Muscle layer of duodenum (tissue), 2 donors: ENCODE results near the gene LMTK3.
"Not testable (repeated sequence)": the region's sequence is repeated elsewhere in the genome, so short reads cannot be mapped to it uniquely, and the experiment has no call there.

ENCODE experiments used
- H3K27ac ChIP-seq: one replicate; pipeline ENCODE4 v1.7.0; 2013; ENCODE audit warnings: mild to moderate bottlenecking, low read length
- H3K27me3 ChIP-seq: one replicate; pipeline ENCODE4 v1.7.0; 2013; ENCODE audit warnings: low read depth, mild to moderate bottlenecking, control low read depth, low read length
- H3K36me3 ChIP-seq, 2 donors: one replicate each; pipeline ENCODE4 v1.7.0; 2013; ENCODE audit warnings: low read length in 2 of 2, control low read depth in 1 of 2, mild to moderate bottlenecking in 1 of 2; ENCODE audit not compliant: insufficient read depth in 2 of 2, control insufficient read depth in 1 of 2
- H3K4me1 ChIP-seq, 2 donors: one replicate each; pipeline ENCODE4 v1.7.0; 2013; ENCODE audit warnings: low read length in 2 of 2, mild to moderate bottlenecking in 2 of 2, control low read depth in 1 of 2, moderate library complexity in 1 of 2; ENCODE audit not compliant: insufficient read depth in 2 of 2, control insufficient read depth in 1 of 2
- H3K4me3 ChIP-seq, 2 donors: one replicate each; pipeline ENCODE4 v1.7.0; 2013; ENCODE audit warnings: low read length in 2 of 2, low read depth in 1 of 2, mild to moderate bottlenecking in 1 of 2
- H3K9me3 ChIP-seq, 2 donors: one replicate each; pipeline ENCODE4 v1.7.0; 2013; ENCODE audit warnings: low read length in 2 of 2, control low read depth in 1 of 2, mild to moderate bottlenecking in 1 of 2; ENCODE audit not compliant: control insufficient read depth in 1 of 2
- donor health status: healthy.

The LMTK3 gene

DNA sequence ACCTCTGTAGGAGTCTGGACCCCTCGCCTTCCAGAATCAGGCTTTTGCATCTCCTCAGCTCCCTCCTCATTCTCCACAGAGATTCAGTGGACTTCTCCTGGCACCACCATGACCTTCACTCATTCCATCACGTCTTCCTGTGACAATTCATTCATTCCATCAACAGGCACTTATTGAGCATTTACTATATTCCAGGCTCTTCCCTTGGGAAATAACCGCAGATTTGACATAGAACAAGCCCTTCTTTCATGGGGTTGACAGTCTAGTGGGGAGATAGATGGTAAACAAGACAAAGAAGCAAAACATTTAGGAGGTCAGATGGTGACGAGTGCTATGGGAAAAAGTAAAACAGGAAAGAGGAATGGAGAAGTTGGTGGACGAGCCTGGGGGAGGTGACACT is 37.7 kb upstream of the LMTK3 start:
- H3K27ac ChIP-seq = no peak overlapping the region
- no peak overlapping the region for H3K4me3 ChIP-seq

DNA sequence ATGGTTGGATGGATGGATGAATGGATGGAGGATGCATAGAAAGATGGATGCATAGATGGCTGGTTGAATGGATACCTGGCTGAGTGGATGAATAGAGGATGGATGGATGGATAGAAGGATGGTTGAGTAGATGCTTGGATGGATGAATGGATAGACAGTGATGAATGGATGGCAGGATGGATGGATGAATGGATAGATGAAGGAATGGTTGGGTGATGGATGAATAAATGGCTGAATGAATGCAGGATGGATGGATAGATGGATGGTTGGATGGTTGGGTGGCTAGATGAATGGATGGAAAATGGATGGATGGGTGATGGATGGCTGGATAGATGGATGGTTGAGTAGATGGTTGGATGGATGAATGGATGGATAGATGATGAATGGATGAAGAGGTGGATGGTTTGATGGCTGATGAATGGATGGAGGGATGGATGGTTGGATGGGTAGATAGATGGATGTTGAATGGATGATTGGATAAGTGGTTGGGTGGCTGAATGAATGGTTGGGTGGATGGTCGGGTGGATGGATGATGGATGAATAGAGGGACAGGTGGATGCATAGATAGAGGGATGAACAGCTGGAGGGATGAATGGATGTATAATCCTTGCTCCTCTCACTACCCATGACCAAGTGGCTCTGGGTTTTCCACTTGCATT is 36.7 kb upstream of the LMTK3 start:
- no peaks in the 10 kb centered on the region for H3K36me3 ChIP-seq
- H3K4me1 ChIP-seq = no peaks in the 10 kb centered on the region

More for the DNA sequence above, 37.7 kb upstream of the LMTK3 start:
- H3K36me3 ChIP-seq = no peaks in the 10 kb centered on the region
- H3K27me3 ChIP-seq = no peaks in the 10 kb centered on the region
- H3K9me3 ChIP-seq = no peaks in the 10 kb centered on the region
- H3K4me1 ChIP-seq = no peaks in the 10 kb centered on the region

DNA sequence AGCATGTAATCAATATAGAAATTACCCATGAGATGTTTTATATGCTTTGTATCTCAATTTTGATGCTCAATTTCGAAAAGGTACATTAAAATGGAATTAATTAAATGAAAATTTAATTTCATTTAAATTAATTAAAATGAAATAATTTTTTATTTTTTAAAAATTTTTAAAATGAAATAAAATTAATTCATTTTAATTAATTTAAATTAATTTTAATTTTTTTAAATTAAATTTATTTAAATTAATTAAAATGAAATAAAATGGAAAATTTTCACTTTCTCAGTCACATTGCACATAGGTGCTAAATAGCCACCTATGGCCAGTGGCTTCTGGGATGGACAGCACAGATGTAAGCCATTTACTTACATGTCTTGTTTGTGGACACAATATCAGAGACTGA is 36.1 kb upstream of the LMTK3 start:
- Histone ChIP-seq H3K27ac (no peak overlapping the region), H3K4me1 (no peaks in the 10 kb centered on the region), H3K4me3 (no peak overlapping the region)

More for the DNA sequence above, 36.7 kb upstream of the LMTK3 start:
- Histone ChIP-seq H3K9me3 (no peaks in the 10 kb centered on the region), H3K4me3 (no peak overlapping the region), H3K27me3 (no peaks in the 10 kb centered on the region), H3K27ac (no peak overlapping the region)

DNA sequence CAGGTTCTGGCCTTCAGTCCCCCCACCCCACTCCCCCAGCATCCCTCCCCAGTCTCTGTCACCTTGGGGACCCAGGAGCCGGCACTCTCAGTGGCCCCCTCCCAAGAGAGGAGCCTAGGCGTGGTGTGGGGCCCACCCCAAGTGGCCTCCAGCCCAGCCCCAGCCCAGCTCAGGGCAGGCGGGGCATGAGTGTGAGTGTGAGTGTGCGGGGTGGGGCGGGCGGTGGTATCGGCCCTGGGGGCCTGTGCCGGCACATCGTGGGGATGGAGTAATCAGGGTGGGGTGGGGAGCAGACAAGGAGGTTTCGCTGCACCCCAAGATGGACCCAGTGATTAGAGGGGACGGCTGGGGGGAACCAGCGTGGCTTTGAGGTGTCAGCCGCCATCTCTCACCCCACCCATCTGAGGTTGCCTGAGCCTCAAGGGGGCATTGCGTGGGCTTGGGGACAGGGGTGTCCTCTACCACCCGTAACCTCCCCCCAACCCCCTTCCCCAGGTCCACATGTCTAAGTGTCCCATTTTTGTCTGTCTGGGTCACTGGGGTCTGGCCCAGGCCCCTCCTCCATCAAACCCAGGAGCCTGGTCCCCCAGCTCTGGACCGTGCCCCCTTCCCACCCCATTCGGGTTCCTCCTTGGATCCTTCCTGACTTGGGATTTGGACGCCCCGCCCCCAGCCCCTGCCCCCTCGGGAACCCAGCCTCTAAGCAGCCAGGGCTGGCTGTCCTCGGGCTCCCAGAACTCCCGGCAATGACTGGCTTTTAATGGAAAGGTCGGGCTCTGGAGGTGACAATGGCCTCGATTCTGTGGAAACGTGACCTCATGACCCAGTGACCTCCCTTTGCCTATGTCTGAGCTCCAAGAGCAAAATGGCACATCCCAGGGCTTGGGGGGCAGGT is 33.5 kb upstream of the LMTK3 start:
- Histone ChIP-seq H3K27ac (no peak overlapping the region), H3K9me3 (no peaks in the 10 kb centered on the region), H3K27me3 (no peaks in the 10 kb centered on the region), H3K4me1 (no peaks in the 10 kb centered on the region), H3K36me3 (no peaks in the 10 kb centered on the region), H3K4me3 (no peak overlapping the region)

More for the DNA sequence above, 36.1 kb upstream of the LMTK3 start:
- H3K27me3 ChIP-seq = no peaks in the 10 kb centered on the region
- H3K36me3 ChIP-seq = no peaks in the 10 kb centered on the region
- no peaks in the 10 kb centered on the region for H3K9me3 ChIP-seq

DNA sequence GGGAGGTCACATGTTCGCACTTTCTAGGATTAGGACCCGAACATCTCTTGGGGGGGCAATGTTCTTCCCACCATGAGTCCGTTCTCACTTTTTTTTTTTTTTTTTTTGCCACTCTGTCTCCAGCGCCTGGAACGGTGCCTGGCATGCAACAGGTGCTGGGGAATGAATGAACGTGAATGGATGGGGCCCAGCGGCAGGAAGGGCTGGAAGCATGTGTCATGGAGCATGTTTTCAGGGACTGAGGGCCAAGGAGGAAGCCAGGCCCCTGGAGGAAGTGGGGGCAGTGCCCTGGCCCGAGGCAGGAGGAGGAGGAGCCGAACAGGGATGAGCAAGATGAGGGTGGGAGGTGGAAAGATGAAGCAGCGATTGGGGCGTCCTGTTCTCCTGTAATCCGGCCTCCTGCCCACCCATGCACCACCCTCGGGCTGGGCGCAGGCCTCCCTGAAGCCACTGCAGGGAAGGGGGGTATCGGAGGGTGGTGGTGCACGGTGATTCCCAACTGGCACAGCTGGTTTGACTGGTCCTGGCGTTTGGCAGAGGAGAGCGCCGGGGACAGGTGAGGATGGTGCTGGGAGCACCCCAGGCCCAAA is 31.6 kb upstream of the LMTK3 start:
- no peak overlapping the region for H3K27ac ChIP-seq
- no peaks in the 10 kb centered on the region for H3K36me3 ChIP-seq
- H3K4me3 ChIP-seq = no peak overlapping the region
- no peaks in the 10 kb centered on the region for H3K9me3 ChIP-seq
- H3K4me1 ChIP-seq = no peaks in the 10 kb centered on the region
- no peaks in the 10 kb centered on the region for H3K27me3 ChIP-seq

DNA sequence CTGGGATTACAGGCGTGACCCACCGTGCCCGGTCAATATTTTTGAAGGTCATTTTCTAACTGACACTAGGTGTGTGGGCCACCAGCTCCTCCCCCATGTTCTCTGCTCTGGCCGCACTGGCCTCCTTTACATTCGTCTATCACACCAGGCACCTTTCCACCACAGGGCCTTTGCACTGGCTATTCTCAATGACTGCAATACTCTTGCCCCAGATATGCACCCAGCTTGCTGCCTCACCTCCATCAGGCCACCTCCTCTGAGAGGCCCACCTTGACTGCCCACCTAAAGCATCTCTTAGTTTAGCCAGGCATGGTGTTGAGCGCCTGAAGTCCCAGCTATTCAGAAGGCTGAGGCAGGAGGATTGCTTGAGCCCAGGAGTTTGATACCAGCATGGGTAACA is 30.2 kb upstream of the LMTK3 start:
- Histone ChIP-seq H3K9me3 (no peaks in the 10 kb centered on the region), H3K36me3 (no peaks in the 10 kb centered on the region), H3K4me1 (no peaks in the 10 kb centered on the region), H3K27ac (no peak overlapping the region), H3K4me3 (no peak overlapping the region), H3K27me3 (no peaks in the 10 kb centered on the region)

DNA sequence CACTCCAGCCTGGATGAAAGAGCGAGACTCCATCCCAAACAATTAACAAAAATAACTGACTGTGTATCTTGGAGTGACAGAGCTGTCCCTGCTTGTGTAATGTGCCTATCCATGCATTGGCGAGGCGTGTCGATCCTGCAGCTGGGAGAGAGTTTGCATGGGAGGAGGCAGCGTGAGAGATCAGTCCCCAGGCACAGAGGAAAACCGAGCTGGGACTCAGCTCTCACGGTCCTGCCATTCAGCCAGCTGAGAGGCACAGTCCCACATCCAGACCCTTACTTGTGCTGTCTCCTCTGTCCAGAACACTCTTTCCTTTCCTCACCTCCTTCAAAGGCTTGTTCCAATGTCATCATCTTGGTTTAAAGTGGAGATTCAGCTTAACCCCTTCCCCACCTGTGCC is 28.5 kb upstream of the LMTK3 start:
- Histone ChIP-seq H3K4me1 (no peaks in the 10 kb centered on the region), H3K27me3 (no peaks in the 10 kb centered on the region), H3K36me3 (no peaks in the 10 kb centered on the region), H3K27ac (no peak overlapping the region), H3K9me3 (no peaks in the 10 kb centered on the region), H3K4me3 (no peak overlapping the region)

DNA sequence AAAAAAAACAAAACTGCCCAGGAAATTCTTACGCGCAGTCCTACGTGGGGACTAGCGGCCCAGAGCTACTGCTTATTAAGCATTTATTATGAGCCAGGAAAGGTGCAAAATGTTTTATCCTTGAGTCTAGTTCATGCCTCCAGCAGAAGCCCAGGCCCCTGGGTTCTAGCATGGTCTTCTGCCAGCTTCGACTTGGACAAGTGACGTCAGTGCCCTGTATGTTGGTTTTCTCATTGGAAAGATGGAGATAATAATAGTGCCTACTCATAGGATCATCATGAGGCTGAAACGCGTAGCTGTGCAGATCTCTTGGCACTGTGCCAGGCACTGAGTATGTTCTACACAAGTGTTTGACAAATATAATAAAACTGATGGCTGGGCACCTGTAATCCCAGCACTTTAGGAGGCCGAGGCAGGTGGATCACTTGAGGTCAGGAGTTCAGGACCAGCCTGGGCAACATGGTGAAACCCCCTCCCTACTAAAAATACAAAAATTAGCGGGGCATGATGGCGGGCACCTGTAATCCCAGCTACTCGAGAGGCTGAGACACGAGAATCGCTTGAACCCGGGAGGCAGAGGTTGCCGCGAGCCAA is 28.0 kb upstream of the LMTK3 start:
- Histone ChIP-seq H3K27me3 (no peaks in the 10 kb centered on the region), H3K36me3 (no peaks in the 10 kb centered on the region), H3K27ac (no peak overlapping the region), H3K4me1 (no peaks in the 10 kb centered on the region), H3K4me3 (no peak overlapping the region), H3K9me3 (no peaks in the 10 kb centered on the region)

DNA sequence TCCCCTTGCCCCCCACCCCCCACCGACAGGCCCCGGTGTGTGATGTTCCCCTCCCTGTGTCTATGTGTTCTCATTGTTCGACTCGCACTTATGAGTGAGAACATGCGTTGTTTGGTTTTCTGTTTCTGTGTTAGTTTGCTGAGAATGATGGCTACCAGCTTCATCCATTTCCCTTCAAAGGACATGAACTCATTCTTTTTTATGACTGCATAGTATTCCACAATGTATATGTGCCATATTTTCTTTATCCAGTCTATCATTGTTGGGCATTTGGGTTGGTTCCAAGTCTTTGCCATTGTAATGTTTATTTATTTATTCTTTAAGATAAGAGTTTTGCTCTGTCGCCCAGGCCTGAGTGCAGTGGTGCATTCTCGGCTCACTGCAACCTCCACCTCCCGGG is 26.4 kb upstream of the LMTK3 start:
- not testable (repeated sequence) for H3K27me3 ChIP-seq

DNA sequence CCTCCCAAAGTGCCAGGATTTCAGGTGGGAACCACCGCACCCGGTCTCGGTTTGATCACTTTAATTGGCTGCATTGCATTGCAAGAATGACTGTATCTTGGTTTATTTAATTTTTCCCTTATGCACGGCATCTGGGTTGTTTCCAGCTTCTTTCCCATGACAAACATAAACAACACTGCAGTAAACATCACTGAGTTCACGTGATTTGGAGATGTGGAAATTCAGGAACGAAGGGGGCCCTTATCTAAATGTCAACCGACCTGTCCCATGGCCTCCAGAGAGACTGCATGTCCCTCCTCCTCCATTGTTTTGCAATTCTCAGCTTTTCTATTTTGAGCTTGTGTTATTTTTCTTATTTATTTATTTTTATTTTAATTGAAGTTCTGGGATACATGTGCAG is 25.9 kb upstream of the LMTK3 start:
- H3K27ac ChIP-seq = no peak overlapping the region
- no peaks in the 10 kb centered on the region for H3K9me3 ChIP-seq
- no peak overlapping the region for H3K4me3 ChIP-seq
- H3K4me1 ChIP-seq = no peaks in the 10 kb centered on the region
- H3K36me3 ChIP-seq = no peaks in the 10 kb centered on the region
- H3K27me3 ChIP-seq = no peaks in the 10 kb centered on the region

More for the DNA sequence above, 26.4 kb upstream of the LMTK3 start:
- not testable (repeated sequence) for H3K36me3 ChIP-seq, H3K27ac ChIP-seq, H3K9me3 ChIP-seq, H3K4me1 ChIP-seq, H3K4me3 ChIP-seq

DNA sequence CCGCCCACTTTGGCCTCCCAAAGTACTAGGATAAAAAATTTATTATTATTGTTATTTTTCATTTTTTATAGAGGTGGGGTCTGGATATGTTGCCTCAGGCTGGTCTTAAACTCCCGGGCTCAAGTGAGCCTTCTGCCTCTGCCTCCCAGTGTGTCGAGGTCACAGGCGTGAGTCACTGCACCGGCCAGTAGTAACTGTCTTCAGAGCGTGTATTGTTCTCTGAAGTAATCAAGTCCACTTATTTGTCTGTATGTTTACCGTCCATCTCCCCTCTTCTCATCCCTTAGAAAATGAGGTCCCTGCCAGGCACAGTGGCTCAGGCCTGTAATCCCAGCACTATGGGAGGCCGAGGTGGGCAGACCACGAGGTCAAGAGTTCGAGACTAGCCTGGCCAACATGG is 22.1 kb upstream of the LMTK3 start:
- H3K36me3 ChIP-seq = no peaks in the 10 kb centered on the region
- H3K27me3 ChIP-seq = no peaks in the 10 kb centered on the region
- no peak overlapping the region for H3K27ac ChIP-seq
- H3K4me3 ChIP-seq = no peak overlapping the region
- no peaks in the 10 kb centered on the region for H3K4me1 ChIP-seq
- peaks cover 0 to 5% of the 10 kb centered on the region in 2 donors for H3K9me3 ChIP-seq
